Ovary (tissue), 9 donors: ENCODE data around the gene MYOCOS. TPM values are rescaled to one million over a fixed set of nuclear protein-coding genes. Genes with fewer than 3 reads are reported as not detected.
"Not testable (repeated sequence)": the region's sequence is repeated elsewhere in the genome, so short reads cannot be mapped to it uniquely, and the experiment has no call there.

Source experiments
- DNase-seq, 5 donors: peaks; one replicate each; pipeline ENCODE4 v3.0.0-alpha.2; 2019 to 2020
- H3K27ac ChIP-seq, 2 donors: fragments of 200-600 bp; one replicate each; pipeline versions ENCODE4 v1.5.1 to v1.8.0; 2019 to 2022
- H3K27me3 ChIP-seq: fragments of 200-600 bp; one replicate; pipeline ENCODE4 v1.8.0; 2022
- H3K36me3 ChIP-seq: fragments of 200-600 bp; sonication (generic); one replicate; pipeline ENCODE4 v1.5.1; 2019
- H3K4me1 ChIP-seq: one replicate; pipeline ENCODE4 v1.8.1; 2013; ENCODE audit warnings: mild to moderate bottlenecking, moderate library complexity; ENCODE audit not compliant: insufficient read depth
- H3K4me3 ChIP-seq: fragments of 200-600 bp; sonication (generic); one replicate; pipeline ENCODE4 v1.5.1; 2017
- H3K9me3 ChIP-seq, 2 donors: fragments of 200-600 bp in 1 of 2; sonication (generic) in 1 of 2; one replicate each; pipeline versions ENCODE4 v1.5.1 to v1.8.1; 2013 to 2019; ENCODE audit warnings: mild to moderate bottlenecking in 1 of 2, moderate library complexity in 1 of 2
- CTCF ChIP-seq, 3 donors: fragments of 450-650 bp in 2 of 3; fragments of 200-600 bp in 1 of 3; IDR thresholded peaks; one replicate each; pipeline versions ENCODE4 v1.5.1 to v1.8.0; 2016 to 2022; ENCODE audit warnings: antibody characterized with exemption in 3 of 3, mild to moderate bottlenecking in 1 of 3
- EP300 ChIP-seq: sonication (generic); formaldehyde crosslinking; IDR thresholded peaks from one replicate; pipeline ENCODE4 v1.6.1; 2017; ENCODE audit warnings: antibody characterized with exemption
- POLR2A ChIP-seq: fragments of 450-650 bp; IDR thresholded peaks from one replicate; pipeline ENCODE4 v1.6.1; 2017; ENCODE audit warnings: antibody characterized with exemption, mild to moderate bottlenecking, moderate library complexity
- WGBS, 3 donors: extraction: QIAGEN DNeasy Blood & Tissue Kit in 1 of 3; methylation state at CpG; one replicate each; pipeline versions ENCODE4 v1.1.5 to v1.1.7; 2013 to 2017; 5-methylcytosine and 5-hydroxymethylcytosine counted together
- intact Hi-C, 4 donors: fragments of 100-400 bp; cut with DNase I; formaldehyde crosslinking; loops; one replicate each; pipeline versions ENCODE4 v1.11.0 to v1.15.1; 2022 to 2023
- polyA plus RNA-seq, 2 donors: library from polyadenylated mRNA; stranded (reverse); fragments of 200-250 nt in 1 of 2; fragments of 350-450 nt in 1 of 2; fragmentation: Illumina TruSeq in 1 of 2; extraction: RNeasy Lipid Tissue Mini Kit (QIAGEN cat#74804) in 1 of 2; gene quantifications; one replicate each; pipeline ENCODE4 v1.2.3, GENCODE V29; 2013 to 2014
- total RNA-seq, 7 donors: library from RNA; depleted of rRNA in 2 of 7; stranded (reverse); fragments of >200 nt in 2 of 7; fragmentation: NEBNext Ultra II Directional in 3 of 7; extraction: Animal tissue kit (Norgen Biotek cat#: 25700) in 3 of 7; gene quantifications; one replicate each; pipeline versions ENCODE4 v1.1.0 to v1.2.4, GENCODE V29; 2016 to 2023
- donor health status: DM: no; HTN: no; CAD: no; lungs with moderate emphysema.
- donor health status: DM: no; HTN: no; CAD: no.
- donor health status: Bipolar disorder and iron deficiency.
- donor health status: DM: yes; HTN: yes; CAD: no.
- donor health status: DM: no; HTN: no; CAD: no.
- donor health status: DM: yes; HTN: yes; CAD: no.

The MYOCOS gene
- total and polyA plus RNA-seq, 9 donors, result 0.08 to 0.57 TPM; not detected in 7

DNA sequence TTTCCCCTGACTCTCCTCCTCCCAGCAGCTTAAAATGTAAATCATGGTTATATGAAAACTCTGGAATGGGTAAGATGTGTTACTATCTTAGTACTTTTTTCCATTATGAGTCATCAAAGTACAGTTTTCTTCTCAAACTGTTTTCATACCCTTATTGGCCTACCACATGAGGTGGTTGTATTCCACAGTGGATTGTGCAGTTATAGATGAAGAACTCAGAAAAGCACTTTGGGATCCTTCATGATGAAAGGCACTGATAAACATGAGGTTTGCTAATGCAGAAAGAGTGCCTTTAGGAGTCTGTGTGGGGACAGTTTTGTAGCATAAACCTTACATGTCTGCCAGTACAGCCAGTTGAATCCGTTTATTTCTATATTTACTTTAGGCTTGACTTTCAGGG is 32.0 kb upstream of the MYOCOS start:
- no peaks in the 10 kb centered on the region for H3K27me3 ChIP-seq
- no peak overlapping the region for H3K27ac ChIP-seq
- TF ChIP-seq EP300 (no peak), CTCF (IDR thresholded peaks at IDR 0.05) (no peak), POLR2A (no peak)
- H3K36me3 ChIP-seq, result no peaks in the 10 kb centered on the region
- 60 to 76% (median 64%) methylated on average over 1 of the region's 1 CpG for WGBS, 3 donors
- no peak for DNase-seq
- no peak overlapping the region for H3K4me3 ChIP-seq
- intact Hi-C loops, result no loop called here
- H3K4me1 ChIP-seq, result no peaks in the 10 kb centered on the region
- H3K9me3 ChIP-seq, result no peaks in the 10 kb centered on the region

DNA sequence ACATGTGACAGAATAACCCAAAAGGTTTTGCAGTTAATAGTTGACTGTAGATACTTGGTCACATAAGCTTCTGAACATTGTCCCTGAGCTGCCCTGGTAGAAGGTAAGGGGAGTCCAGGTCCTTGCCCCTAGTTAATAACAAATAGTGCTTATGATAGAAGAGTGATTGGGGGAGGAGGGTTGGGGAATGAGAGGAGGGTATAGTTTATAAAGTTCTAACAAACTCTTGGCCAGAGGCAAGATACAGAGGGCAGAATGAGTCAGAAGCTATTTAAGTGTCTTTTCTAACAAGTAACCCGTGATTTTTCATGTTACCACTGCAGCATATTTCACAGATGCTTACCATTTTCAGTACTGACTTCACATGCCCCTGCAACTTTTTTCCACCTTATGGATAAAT is 26.7 kb upstream of the MYOCOS start:
- intact Hi-C loops, result no loop called here
- H3K4me1 ChIP-seq, result no peaks in the 10 kb centered on the region
- no peaks in the 10 kb centered on the region for H3K27me3 ChIP-seq
- WGBS, 3 donors, result 55 to 74% (median 61%) methylated on average over 1 of the region's 1 CpG
- DNase-seq, result no peak
- TF ChIP-seq EP300, result no peak
- no peak for TF ChIP-seq CTCF (IDR thresholded peaks at IDR 0.05)
- no peak for TF ChIP-seq POLR2A
- no peak overlapping the region for H3K27ac ChIP-seq
- no peaks in the 10 kb centered on the region for H3K36me3 ChIP-seq
- no peak overlapping the region for H3K4me3 ChIP-seq
- H3K9me3 ChIP-seq, result no peaks in the 10 kb centered on the region

- H3K27ac ChIP-seq, result no peak overlapping the region
- no peaks in the 10 kb centered on the region for H3K4me1 ChIP-seq
- TF ChIP-seq EP300, result no peak
- no peak for TF ChIP-seq CTCF (IDR thresholded peaks at IDR 0.05)
- no peak for TF ChIP-seq POLR2A
- intact Hi-C loops, result no loop called here
- no peaks in the 10 kb centered on the region for H3K27me3 ChIP-seq
- no peak overlapping the region for H3K4me3 ChIP-seq
- DNase-seq, result no peak
- H3K36me3 ChIP-seq, result no peaks in the 10 kb centered on the region
- no peaks in the 10 kb centered on the region for H3K9me3 ChIP-seq
- 95 to 100% (median 98%) methylated on average over 1 of the region's 1 CpG for WGBS, 3 donors
Observed at GRCh38 chr1:171596119-171596518, 25.9 kb upstream of the MYOCOS start.

- no peak for TF ChIP-seq EP300
- TF ChIP-seq CTCF (IDR thresholded peaks at IDR 0.05), result no peak
- no peak for TF ChIP-seq POLR2A
- no peaks in the 10 kb centered on the region for H3K4me1 ChIP-seq
- no peaks in the 10 kb centered on the region for H3K9me3 ChIP-seq
- H3K27ac ChIP-seq, result no peak overlapping the region
- no peaks in the 10 kb centered on the region for H3K36me3 ChIP-seq
- H3K4me3 ChIP-seq, result no peak overlapping the region
- 89 to 90% (median 89%) methylated on average over 2 of the region's 2 CpGs for whole genome bisulfite sequencing, 3 donors
- intact Hi-C loops, result no loop called here
- no peaks in the 10 kb centered on the region for H3K27me3 ChIP-seq
- DNase-seq, result no peak
Observed at GRCh38 chr1:171596705-171597104, 25.3 kb upstream of the MYOCOS start.

GRCh38 chr1:171597203-171597602 is 24.8 kb upstream of the MYOCOS start:
- DNase-seq, result no peak
- H3K4me3 ChIP-seq, result no peak overlapping the region
- H3K36me3 ChIP-seq, result no peaks in the 10 kb centered on the region
- H3K4me1 ChIP-seq, result no peaks in the 10 kb centered on the region
- TF ChIP-seq CTCF (IDR thresholded peaks at IDR 0.05), result no peak
- no peak for TF ChIP-seq EP300
- no peak for TF ChIP-seq POLR2A
- intact Hi-C loops, result no loop called here
- H3K9me3 ChIP-seq, result no peaks in the 10 kb centered on the region
- H3K27me3 ChIP-seq, result no peaks in the 10 kb centered on the region
- no peak overlapping the region for H3K27ac ChIP-seq
- WGBS, 3 donors, result 39 to 64% (median 62%) methylated on average over 1 of the region's 1 CpG

GRCh38 chr1:171600310-171600709 is 21.7 kb upstream of the MYOCOS start:
- H3K27ac ChIP-seq, H3K36me3 ChIP-seq, H3K9me3 ChIP-seq, intact Hi-C loops, H3K4me3 ChIP-seq, DNase-seq, H3K4me1 ChIP-seq, H3K27me3 ChIP-seq: not testable (repeated sequence)
- WGBS, 3 donors, result 94 to 96% (median 95%) methylated on average over 2 of the region's 2 CpGs
